Transverse colon (tissue), 4 donors: ENCODE results near the gene SLC46A1.

Experiments used
- EP300 ChIP-seq: sonication (generic); formaldehyde crosslinking; IDR thresholded peaks from one replicate; pipeline ENCODE4 v1.6.1; 2017; ENCODE audit warnings: antibody characterized with exemption, low read depth
- POLR2A ChIP-seq: fragments of 450-650 bp; IDR thresholded peaks from one replicate; pipeline ENCODE4 v1.6.1; 2016; ENCODE audit warnings: antibody characterized with exemption, mild to moderate bottlenecking, moderate library complexity
- POLR2AphosphoS5 ChIP-seq, 3 donors: sonication (generic); formaldehyde crosslinking; IDR thresholded peaks; one replicate each; pipeline ENCODE4 v1.6.1; 2016; ENCODE audit warnings: antibody characterized with exemption in 3 of 3
- TF ChIP-seq, protein P1 (sequence below), 5 experiments: fragments of 200-600 bp in 3 of 5; fragments of 450-650 bp in 2 of 5; sonication (generic) in 3 of 5; IDR thresholded peaks; 1 replicate in 2 of 5; 2 replicates in 3 of 5; pipeline ENCODE4 v1.5.1; 2016 to 2017; ENCODE audit warnings: antibody characterized with exemption in 5 of 5, inconsistent platforms in 3 of 5, mild to moderate bottlenecking in 2 of 5, moderate library complexity in 1 of 5

DNA sequence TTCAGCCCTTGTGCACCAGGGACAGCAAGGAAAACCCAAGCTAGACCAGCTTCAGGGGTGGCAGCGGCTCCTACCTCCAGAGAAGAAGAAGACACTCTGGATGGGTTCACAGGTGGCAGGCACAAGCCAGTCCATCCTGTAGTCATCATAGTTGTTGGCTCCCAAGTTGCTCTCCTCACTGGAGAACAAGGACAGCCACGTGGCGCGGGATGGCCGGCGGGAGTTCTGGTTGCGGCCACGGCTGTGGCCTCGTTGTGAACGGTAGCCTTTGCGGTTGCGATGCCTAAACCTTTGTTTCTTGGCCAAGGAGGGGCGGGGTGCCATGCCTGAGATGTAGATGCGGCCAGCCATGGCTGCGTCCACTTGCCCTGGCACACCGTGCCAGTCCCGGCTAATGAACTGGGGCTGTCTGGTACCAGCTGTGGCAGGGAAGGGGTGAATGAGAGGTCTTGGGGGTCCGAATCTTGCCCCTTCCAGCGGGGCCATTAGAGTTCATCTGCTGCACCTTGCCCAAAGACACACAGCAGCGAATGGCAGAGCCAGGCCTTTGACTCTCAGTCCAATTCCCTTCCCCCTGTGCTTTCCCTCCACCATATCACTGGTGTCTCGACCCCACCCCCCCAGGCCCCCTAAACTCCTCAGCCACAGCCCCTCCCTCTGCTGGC lies 38.2 kb downstream of the SLC46A1 start:
- TF ChIP-seq, protein P1, sequence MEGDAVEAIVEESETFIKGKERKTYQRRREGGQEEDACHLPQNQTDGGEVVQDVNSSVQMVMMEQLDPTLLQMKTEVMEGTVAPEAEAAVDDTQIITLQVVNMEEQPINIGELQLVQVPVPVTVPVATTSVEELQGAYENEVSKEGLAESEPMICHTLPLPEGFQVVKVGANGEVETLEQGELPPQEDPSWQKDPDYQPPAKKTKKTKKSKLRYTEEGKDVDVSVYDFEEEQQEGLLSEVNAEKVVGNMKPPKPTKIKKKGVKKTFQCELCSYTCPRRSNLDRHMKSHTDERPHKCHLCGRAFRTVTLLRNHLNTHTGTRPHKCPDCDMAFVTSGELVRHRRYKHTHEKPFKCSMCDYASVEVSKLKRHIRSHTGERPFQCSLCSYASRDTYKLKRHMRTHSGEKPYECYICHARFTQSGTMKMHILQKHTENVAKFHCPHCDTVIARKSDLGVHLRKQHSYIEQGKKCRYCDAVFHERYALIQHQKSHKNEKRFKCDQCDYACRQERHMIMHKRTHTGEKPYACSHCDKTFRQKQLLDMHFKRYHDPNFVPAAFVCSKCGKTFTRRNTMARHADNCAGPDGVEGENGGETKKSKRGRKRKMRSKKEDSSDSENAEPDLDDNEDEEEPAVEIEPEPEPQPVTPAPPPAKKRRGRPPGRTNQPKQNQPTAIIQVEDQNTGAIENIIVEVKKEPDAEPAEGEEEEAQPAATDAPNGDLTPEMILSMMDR (IDR thresholded peaks at IDR 0.05): no peak
- TF ChIP-seq POLR2AphosphoS5 (IDR thresholded peaks at IDR 0.05): no peak
- no peak for TF ChIP-seq POLR2A
- no peak for TF ChIP-seq EP300
